Endodermal cell (in vitro differentiated cells): ENCODE measurements around the gene ARHGAP27. TPM values are rescaled to one million over a fixed set of nuclear protein-coding genes. Genes with fewer than 3 reads are reported as not detected.

Experiments used
- DNase-seq: peaks from one replicate; pipeline ENCODE4 v3.0.0-alpha.2; 2017
- H3K27ac ChIP-seq: 2 replicates; pipeline ENCODE4 v1.5.1; 2013; ENCODE audit warnings: mild to moderate bottlenecking, low read depth, low read length, moderate library complexity
- H3K27me3 ChIP-seq: 2 replicates; pipeline ENCODE4 v1.6.1; 2013; ENCODE audit warnings: mild to moderate bottlenecking, low read length, moderate library complexity; ENCODE audit not compliant: insufficient read depth, control insufficient read depth, poor library complexity, severe bottlenecking
- H3K36me3 ChIP-seq: 2 replicates; pipeline ENCODE4 v1.7.0; 2013; ENCODE audit warnings: mild to moderate bottlenecking, low read length, moderate library complexity; ENCODE audit not compliant: control insufficient read depth, insufficient read depth
- H3K4me1 ChIP-seq: one replicate; pipeline ENCODE4 v1.7.0; 2013; ENCODE audit warnings: low read length; ENCODE audit not compliant: control insufficient read depth, insufficient read depth
- H3K4me3 ChIP-seq: 2 replicates; pipeline ENCODE4 v1.5.1; 2013; ENCODE audit warnings: mild to moderate bottlenecking, low read length, moderate library complexity
- H3K9ac ChIP-seq: 2 replicates; pipeline ENCODE4 v1.6.1; 2013; ENCODE audit warnings: mild to moderate bottlenecking, low read length, moderate library complexity; ENCODE audit not compliant: poor library complexity, severe bottlenecking; ENCODE audit errors: extremely low read depth
- H3K9me3 ChIP-seq: 2 replicates; pipeline ENCODE4 v1.6.1; 2013; ENCODE audit warnings: mild to moderate bottlenecking, low read length, moderate library complexity; ENCODE audit not compliant: control insufficient read depth
- H3K27ac Mint-ChIP-seq: 2 replicates; pipeline ENCODE4 v1.8.0; 2020; ENCODE audit warnings: mixed read lengths
- H3K27me3 Mint-ChIP-seq: 2 replicates; pipeline ENCODE4 v1.8.0; 2021; ENCODE audit warnings: mild to moderate bottlenecking, mixed read lengths; ENCODE audit not compliant: insufficient read depth
- H3K36me3 Mint-ChIP-seq: 2 replicates; pipeline ENCODE4 v1.8.0; 2020; ENCODE audit warnings: low read depth, mixed read lengths
- H3K4me1 Mint-ChIP-seq: 2 replicates; pipeline ENCODE4 v1.8.0; 2020; ENCODE audit warnings: mixed read lengths
- H3K4me3 Mint-ChIP-seq: 2 replicates; pipeline ENCODE4 v1.8.0; 2020; ENCODE audit warnings: mild to moderate bottlenecking, moderate library complexity, mixed read lengths
- H3K9me3 Mint-ChIP-seq: 2 replicates; pipeline ENCODE4 v1.8.0; 2020; ENCODE audit warnings: mild to moderate bottlenecking, mixed read lengths
- CTCF ChIP-seq: fragments of 200-600 bp; sonication (generic); conservative IDR thresholded peaks from 2 replicates; pipeline ENCODE4 v1.5.0; 2021; ENCODE audit warnings: antibody characterized with exemption, mild to moderate bottlenecking
- WGBS, 2 experiments: methylation state at CpG; one replicate each; pipeline versions ENCODE4 v1.1.5 to v1.1.7; 2013; ENCODE audit warnings: missing lambda C conversion rate in 2 of 2, mixed read lengths in 1 of 2; ENCODE audit not compliant: insufficient coverage in 1 of 2, insufficient read length in 1 of 2; 5-methylcytosine and 5-hydroxymethylcytosine counted together
- total RNA-seq, 2 donors: library from RNA; stranded (reverse); fragmentation: NEBNext Ultra II Directional in 1 of 2; extraction: Animal tissue kit (Norgen Biotek cat#: 25700) in 1 of 2; gene quantifications; 2 replicates in 1 of 2; 3 replicates in 1 of 2; pipeline ENCODE4 v1.2.1, GENCODE V29; 2021

Gene ARHGAP27
- total RNA-seq, 2 donors from 2014 or later: 16.4 to 20.6 TPM

GRCh38 chr17:45436161-45436560 is 3.5 kb upstream of the ARHGAP27 start:
- no peak overlapping the region for H3K27ac ChIP-seq
- H3K9ac ChIP-seq: no peak overlapping the region
- DNase-seq: peak; percentile 66
- H3K4me3 ChIP-seq: no peak overlapping the region
- Mint-ChIP-seq H3K9me3 (no peaks in the 10 kb centered on the region), H3K36me3 (peaks cover 2% of the 10 kb centered on the region), H3K27me3 (peaks cover 27% of the 10 kb centered on the region), H3K27ac (no peak overlapping the region), H3K4me3 (no peak overlapping the region), H3K4me1 (peaks cover 19% of the 10 kb centered on the region)
- WGBS, 2 experiments: 87 to 100% methylated on average over 5 to 10 of the region's 10 CpGs
- peaks cover 10% of the 10 kb centered on the region for H3K4me1 ChIP-seq
- peaks cover 22% of the 10 kb centered on the region for H3K27me3 ChIP-seq
- H3K9me3 ChIP-seq: no peaks in the 10 kb centered on the region
- TF ChIP-seq CTCF: no peak
- H3K36me3 ChIP-seq: no peaks in the 10 kb centered on the region

DNA sequence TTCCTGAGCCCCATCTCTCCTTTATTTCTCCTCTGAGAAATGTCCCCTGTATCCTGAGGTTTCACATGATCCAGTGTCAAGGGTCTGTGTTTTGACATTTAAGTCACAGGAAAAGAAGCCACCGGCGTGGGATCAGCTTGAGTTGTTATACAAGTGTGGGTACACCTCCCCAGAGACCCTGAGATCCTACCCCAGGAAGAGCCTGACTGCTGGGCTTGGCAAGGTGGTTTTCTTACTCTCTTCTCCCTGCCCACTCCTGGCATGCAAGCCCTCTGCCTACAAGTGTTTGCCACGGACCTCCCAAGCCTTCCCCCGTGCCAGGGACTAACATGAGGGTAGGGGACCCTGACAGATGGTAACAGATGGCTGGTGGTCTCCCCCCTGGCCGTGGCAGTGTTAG is 2.8 kb upstream of the ARHGAP27 start:
- H3K27ac Mint-ChIP-seq: no peak overlapping the region
- WGBS, 2 experiments: 93 to 94% methylated on average over 3 to 5 of the region's 5 CpGs
- Histone ChIP-seq H3K4me1 (peaks cover 9% of the 10 kb centered on the region), H3K27ac (no peak overlapping the region), H3K4me3 (no peak overlapping the region), H3K9ac (no peak overlapping the region), H3K36me3 (no peaks in the 10 kb centered on the region), H3K9me3 (no peaks in the 10 kb centered on the region), H3K27me3 (peaks cover 29% of the 10 kb centered on the region)
- peaks cover 34% of the 10 kb centered on the region for H3K27me3 Mint-ChIP-seq
- peaks cover 2% of the 10 kb centered on the region for H3K36me3 Mint-ChIP-seq
- no peak for TF ChIP-seq CTCF
- no peak for DNase-seq
- H3K4me1 Mint-ChIP-seq: peaks cover 17% of the 10 kb centered on the region
- H3K9me3 Mint-ChIP-seq: no peaks in the 10 kb centered on the region
- H3K4me3 Mint-ChIP-seq: no peak overlapping the region

- no peak overlapping the region for H3K9ac ChIP-seq
- Mint-ChIP-seq H3K4me3 (peak overlapping the region; percentile 66), H3K4me1 (peaks cover 14% of the 10 kb centered on the region), H3K27ac (no peak overlapping the region), H3K9me3 (no peaks in the 10 kb centered on the region), H3K27me3 (peaks cover 54% of the 10 kb centered on the region), H3K36me3 (peaks cover 2% of the 10 kb centered on the region)
- H3K36me3 ChIP-seq: no peaks in the 10 kb centered on the region
- H3K27me3 ChIP-seq: peaks cover 52% of the 10 kb centered on the region
- H3K4me1 ChIP-seq: no peaks in the 10 kb centered on the region
- peak; percentile 72 for DNase-seq
- TF ChIP-seq CTCF: no peak
- 78% methylated on average over 4 of the region's 4 CpGs; no CpG with 5 or more reads in 1 of the 2 experiments for WGBS, 2 experiments
- no peaks in the 10 kb centered on the region for H3K9me3 ChIP-seq
- H3K4me3 ChIP-seq: no peak overlapping the region
- H3K27ac ChIP-seq: no peak overlapping the region
These were observed 477 bp upstream of the ARHGAP27 start for GRCh38 chr17:45433159-45433535.
